ENCODE results near the gene UBR3.
A peak's percentile ranks its signal among the peaks of the same experiment; 100 is the strongest.

Gene UBR3

DNA sequence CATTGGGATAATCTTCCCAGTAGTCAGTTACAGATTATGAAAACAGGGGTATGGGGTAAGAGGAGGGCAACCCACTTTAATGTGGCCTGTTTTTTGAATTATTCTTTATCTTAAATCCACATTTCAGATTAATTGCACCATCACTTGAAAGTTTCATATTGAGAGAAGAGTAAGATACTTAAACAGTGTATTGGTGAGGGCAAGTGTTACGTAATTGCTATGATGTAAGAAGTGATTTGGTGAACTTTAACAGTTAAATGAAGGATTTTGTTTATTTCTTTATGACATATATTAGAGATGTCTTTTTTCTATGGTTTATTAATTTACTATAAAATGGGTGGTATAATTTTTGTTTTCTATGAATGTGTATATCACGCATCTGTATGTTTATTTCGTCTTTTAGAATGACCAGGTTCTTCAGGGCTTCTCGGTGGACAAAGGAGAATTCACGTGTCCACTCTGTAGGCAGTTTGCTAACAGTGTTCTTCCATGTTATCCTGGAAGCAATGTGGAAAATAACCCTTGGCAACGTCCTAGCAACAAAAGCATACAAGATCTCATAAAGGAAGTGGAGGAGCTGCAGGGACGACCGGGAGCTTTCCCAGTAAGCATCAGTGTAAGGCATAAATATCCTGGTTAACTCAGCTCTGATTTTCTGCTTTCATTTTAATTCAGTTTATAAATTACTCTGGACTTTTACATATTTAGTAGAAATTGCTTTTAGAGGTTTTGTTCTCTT lies 179.5 kb downstream of the UBR3 start:
- DNase-seq, result no peak

DNA sequence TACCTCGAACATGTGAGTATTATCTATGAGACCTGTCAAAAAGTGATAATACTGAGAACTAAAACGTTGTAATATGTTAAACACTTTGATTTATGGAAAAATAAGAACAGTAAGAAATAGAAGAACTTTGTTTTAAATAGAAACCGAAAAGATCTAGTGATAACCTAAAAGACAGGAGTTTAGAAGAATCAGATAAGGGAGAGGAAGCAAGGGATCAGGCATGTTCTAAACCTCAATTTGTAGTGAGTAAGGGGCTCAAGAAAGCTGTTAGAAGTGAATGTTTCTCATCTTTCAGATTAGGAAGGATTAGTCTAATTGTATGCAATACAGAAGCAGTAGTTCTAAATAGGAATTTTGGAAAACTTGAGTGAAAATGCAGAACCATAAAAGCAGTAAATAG lies 182.0 kb downstream of the UBR3 start:
- no peak for DNase-seq

DNA sequence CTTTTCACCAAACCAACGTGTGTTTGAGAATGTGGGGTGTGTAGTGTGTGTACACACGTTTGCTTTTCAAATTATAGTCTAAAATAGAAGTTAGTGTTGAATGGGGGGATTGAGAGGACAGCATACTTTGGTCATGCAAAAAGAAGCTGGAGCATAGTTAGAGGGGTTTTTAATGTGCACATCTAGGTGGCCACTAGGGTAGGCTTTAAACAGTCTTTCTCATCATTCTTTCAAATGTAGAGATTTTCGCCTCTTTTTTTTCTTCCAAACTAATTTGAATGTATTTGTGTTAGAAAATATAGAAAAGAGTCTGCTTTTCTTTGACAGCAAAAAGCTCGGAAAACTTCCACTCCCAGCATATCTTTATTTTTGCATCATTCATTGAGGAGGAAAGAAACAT lies 185.5 kb downstream of the UBR3 start:
- no peak for DNase-seq

DNA sequence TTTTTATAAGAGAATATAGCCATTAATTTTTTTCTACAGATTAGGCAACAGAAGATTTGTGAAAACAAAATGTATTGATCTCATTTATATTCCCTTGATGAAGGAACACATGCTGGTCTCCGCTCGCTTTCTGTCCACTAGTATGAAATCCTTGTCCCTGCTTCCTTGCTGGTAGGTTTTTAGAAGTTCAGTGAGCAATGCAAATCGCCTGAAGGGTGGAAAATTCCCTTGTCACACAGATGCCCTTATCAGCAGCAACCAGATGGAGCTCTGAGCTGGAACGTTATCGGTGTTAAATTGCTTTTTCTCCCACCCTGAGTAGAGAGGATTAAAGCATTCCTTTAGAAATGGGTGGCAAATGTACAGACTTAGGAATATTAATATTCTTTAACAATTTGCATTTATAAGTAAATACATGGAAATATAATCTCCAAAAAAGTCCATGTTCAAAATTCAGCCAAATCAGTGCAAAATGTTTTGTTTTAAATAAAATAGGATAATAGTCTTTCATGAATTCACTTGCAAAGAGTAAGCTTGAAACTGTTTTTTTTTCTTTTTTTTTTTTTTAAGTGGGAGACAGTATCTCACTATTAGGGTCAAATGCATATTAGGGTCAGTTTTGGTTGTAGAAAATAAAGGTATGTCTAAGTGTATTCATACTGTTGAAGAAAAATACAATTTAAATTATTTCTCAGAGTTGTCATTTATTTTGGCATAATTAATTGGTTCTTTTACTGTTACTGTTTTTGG lies 186.7 kb downstream of the UBR3 start:
- no peak for DNase-seq

DNA sequence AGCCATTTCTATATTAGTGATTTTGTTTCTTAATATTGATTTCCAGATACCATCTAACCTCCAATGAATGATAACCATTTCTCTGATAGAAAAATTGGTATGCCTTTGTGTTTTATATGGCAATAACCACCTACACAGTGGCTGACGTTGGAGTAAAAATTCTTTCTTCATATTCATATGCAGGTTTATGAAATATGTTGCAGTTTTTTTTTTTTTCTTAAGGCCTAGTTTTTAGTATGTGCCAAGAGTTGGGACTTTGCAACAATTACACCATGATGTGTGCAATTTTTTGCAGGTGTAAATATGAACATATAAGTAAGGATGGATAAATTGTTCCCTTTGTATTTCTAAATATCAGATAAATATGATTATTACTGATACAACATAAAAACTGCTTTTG lies 187.5 kb downstream of the UBR3 start:
- DNase-seq, result no peak

DNA sequence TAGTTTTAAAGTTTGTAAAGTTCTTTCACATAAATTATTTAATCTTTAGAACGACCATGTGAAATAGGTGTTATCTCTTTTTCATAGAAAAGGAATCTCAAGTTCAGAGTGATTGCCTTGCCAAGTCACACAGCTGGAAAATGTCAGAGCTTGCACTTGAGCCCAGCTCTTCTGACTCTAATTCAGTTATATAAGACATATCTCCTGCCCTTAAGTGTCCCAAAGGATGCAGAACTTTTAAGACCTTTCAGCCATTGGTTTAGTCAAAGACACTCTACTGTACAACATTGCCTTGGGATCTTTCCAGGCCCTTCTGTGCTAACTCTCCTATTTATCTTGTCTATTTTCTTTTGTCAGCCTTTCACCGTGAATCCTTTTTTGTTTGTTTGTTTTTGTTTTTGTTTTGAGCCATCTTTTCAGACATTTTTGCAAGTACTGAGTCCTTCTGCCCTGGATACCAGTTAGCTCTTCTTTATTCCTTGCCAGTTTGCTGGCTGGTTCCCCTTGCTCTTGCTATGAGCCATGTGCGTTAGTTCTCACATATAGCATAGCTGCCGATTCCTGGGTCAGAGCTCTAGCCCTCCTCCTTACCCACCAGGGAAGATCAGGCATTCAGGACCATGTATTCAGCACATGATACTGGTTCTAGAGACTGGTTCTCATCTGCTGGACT lies 190.7 kb downstream of the UBR3 start:
- DNase-seq, result no peak

DNA sequence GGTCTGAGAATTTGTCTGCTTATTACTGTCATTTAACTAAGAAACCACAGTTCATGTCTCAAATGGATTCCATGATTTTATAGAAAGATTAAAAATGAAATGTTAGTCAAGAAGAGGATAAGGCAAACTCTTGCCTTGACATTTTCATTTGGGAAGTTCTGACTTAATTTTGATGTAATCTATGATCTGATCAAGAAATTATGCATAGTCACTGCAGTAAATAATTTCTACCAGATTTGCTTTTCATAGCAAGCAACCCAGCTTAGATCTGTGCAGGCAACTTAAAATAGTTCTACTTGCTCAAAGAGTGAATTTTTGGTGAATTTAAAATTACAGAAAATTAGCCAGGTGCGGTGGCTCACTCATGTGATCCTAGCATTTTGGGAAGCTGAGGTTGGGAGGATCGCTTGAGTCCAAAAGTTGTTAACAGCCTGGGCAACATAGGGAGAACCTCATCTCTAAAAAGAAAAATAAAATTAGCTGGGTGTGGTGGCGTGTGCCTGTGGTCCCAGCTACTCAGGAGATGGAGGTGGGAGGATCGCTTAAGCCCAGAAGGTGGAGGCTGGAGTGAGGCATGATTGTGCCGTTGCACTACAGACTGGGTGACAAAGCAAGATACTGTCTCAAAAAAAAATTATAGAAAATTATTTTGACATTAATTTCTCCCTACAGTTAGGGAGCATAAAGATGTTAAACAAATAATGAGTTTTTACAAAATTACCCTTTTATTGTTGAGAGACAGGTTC lies 192.0 kb downstream of the UBR3 start:
- DNase-seq, result no peak

DNA sequence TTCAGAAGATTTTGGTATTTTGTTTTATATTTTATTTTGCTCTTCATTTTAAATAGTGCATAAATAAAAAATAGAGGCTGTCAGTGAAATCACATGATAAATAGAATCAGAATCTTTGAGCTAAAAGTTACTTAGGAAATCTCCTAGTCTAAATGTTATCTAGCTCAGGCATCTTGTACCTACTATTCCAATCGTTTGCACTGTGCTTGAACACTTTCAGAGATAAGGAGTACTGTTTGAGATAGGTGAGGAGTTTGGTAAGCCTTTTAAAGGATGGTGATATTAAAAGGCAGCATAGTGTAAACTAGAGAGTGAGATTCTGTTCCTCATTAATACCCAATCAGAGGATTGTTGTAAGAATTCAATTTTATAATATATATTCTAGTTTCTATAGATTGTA lies 193.5 kb downstream of the UBR3 start:
- DNase-seq, result no peak

DNA sequence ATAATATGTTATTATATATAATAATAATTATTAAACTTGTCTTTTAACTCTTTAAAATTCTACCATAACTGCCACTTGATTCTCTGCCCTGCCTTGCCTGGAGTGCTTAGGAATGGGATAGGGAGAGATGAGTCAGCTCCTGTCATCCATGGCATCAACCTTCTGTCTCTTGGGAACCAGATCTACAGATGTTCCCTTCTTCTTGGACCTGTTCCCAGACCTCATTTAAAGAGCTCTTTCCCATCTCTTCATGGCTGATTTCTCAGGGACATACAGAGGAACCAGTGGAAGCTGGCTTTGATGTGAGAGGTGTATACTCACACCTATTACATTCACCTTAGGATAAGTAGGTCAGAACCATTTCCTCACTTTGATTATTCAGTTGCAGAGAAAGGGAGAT lies 195.4 kb downstream of the UBR3 start:
- DNase-seq, result peak in 1 of 2 experiments; percentile 10

DNA sequence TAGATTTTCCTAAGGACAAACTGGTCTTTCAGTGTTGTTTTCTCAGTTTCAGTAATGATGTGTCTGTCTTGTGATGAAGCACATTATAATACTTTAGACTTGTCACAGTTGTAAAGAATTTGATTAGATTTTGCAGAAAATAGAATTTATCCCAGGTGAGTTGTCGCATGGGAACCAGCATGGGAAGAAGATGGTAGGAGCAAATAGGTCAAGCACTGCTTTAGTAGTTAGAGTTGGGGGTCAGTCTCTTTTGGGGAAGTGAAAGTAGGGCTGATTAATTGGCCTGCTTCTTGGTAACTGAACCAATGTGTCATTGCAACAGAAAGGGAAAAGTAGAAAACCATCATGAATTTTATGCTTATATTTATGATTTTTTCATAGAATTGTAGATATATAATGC lies 197.5 kb downstream of the UBR3 start:
- no peak for DNase-seq

DNA sequence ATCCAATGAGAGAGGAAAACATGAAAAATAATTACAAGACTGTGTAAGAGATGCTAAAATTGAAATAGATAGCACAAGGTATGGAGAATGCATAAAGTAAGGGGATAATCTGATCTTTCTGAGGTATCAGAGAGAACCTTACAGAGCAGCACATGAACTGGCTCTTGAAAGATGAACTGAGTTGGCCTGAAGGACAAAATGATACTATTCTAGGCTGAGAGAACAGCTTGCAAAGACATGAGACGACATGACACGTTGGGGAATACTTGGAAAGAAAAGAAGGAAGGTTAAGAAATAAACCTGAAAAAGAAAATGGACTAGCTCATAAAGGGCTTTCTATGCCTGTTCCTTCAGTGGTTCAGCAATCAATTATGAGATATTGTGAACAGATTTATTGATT lies 198.0 kb downstream of the UBR3 start:
- no peak for DNase-seq

DNA sequence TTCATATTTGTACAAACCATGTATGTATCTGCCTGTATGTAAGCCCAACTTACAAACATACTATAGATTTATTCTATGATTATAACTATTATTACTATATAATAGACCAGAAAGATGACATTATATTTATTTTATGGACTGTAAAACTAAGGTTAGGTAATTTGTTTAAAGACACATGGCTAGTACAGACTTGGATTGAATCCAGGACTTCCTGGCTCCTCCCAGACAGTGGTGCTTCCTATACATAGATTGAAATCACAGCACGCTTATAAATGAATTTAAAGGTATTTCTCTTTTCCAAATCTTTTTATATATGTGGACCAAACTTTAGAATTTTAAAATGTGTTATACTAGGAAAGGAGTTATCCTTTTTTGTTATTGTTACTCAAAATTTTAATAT lies 199.1 kb downstream of the UBR3 start:
- DNase-seq, result no peak

DNA sequence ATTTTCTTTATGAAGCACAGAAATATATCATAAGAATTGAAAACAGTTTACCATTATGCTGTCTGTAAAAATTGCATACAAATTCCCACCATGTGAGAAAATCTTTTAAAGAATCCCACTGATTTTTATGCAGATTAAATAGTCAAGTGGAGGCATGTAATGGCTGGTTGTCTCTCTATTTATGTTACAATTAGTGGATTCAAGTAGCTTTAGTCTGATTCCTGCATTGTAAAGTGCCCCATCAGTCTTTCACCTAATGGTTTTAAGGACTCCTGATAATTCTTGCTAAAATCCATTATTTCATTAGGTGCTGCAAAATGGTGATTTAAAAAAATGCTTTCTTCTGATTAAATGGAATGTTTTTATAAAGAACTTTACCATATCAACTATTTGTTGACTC lies 202.3 kb downstream of the UBR3 start:
- DNase-seq, result no peak

DNA sequence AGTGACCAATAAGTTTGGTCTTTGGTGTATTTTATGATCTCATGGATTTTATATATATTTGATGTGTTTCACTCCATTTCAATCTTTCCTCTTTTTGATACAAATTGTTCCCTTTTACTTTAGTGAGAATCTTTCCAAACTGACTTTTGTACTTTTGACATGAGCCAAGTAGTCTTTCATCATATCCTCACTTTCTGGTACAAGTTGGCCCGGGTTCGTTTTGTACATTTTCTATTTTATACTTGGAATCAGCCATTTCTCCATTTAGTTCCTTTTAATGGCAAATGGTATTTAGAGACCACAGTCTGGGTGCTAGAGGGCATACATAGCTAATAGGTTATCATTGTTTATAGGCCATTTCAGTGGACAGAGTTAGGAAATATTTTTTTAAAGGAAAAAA lies 202.8 kb downstream of the UBR3 start:
- DNase-seq, result no peak

DNA sequence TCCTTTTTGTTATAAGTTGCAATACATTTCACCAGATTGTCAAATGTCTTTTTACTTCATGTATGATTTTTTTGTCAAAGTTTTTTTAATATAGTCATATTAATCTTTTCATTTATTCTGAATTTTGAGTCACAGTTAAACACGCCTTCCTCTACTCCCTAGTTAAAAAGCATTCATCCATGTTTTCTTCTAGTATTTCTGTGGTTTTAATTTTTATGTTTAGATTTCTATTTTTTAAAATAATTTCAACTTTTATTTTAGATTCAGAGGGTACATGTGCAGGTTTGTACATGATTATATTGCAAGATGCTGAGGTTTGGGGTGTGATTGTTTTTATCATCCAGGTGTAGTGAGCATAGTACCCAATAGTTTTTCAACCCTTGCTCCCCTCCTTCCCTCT lies 204.0 kb downstream of the UBR3 start:
- no peak for DNase-seq

DNA sequence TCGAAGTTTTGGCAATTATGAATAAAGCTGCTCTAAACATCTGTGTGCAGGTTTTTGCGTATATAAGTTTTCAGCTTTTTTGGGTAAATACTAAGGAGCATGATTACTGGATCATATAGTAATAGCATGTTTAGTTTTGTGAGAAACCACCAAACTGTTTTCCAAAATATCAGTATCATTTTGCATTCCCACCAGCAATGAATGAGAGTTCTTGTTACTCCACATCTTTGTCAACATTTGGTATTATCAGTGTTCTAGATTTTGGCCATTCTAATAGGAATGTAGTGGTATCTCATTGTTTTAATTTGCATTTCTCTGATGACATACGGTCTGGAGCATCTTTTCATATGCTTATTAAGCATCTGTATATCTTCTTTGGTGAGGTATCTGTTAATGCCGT lies 207.3 kb downstream of the UBR3 start:
- no peak for DNase-seq

DNA sequence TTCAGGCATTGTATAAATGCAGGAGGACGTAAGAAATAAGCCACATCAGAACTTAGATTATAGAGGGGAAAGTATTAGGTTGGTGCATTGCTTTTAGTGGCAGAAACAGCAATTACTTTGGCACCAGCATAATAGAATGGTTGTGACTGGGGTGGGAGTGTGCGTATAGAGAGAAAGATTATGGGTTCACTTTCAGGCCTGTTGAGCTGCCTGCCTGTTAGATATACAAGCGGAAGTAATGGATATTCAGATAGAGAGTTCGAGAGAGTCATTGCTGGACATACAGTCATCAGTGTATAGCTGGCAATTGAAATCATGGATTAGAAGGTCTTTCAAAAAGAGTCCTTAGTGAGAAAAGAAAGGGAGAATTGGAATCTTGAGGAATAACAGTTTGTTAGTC lies 211.5 kb downstream of the UBR3 start:
- no peak for DNase-seq

DNA sequence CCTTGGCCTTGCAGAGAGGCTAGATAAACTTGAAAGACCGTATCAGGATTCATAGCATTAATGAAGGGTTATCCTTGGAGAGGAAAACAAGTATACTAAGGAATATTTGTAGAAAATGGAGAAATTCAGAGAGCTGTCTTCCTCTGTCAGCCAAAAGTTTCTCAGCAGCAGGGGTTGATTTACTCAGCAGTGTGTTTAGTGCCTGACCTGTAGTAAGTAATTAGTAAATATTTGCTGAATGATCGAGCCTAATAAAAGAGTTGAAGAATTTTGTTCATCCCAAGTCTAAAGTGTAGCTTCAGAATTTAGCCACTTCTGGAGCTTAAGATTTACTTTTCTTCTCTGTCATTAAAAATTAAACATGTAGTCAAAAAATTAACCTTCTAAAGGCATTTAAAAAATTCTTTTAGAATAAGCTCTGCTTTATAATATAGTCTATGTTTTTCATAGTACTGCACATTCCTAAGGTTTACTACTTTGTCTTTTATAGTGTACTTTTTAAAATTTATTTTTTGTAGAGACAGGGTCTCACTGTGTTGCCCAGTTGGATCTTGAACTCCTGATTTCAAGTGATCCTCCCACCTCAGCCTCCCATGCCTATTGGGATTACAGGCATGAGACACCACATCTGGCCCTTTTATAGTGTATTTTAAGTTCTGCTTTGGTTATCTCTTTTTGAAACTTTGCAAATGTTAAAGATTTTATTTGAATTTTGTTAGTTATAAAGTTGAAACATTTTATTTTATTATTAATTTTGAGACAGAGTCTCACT lies 212.3 kb downstream of the UBR3 start:
- no peak for DNase-seq

DNA sequence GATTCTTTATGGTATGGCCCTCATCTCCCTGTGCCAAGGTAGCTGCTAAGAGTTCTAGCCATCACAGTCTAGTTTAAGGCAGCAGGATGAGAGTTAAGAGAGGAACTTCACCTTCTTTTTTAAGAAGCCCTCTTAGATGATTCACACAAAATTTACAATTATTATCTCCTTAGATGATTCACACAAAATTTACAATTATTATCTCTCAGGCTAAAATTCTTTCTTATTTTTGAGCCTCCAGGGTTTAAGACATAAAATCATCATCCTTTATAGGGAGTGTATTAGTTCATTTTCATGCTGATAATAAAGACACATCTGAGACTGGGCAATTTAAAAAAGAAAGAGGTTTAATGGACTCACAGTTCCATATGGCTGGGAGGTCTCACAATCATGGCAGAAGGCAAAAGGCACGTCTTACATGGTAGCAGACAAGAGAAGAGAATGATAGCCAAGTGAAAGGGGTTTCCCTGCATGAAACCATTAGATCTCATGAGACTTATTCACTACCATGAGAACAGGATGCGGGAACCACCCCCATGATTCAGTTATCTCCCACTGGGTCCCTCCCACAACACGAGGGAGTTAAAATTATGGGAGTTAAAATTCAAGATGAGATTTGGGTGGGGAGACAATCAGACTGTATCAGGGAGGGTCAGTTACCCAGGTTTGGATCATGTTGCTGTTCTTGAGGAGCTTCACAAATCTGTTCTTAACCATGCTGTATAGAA lies 217.7 kb downstream of the UBR3 start:
- DNase-seq, result no peak

DNA sequence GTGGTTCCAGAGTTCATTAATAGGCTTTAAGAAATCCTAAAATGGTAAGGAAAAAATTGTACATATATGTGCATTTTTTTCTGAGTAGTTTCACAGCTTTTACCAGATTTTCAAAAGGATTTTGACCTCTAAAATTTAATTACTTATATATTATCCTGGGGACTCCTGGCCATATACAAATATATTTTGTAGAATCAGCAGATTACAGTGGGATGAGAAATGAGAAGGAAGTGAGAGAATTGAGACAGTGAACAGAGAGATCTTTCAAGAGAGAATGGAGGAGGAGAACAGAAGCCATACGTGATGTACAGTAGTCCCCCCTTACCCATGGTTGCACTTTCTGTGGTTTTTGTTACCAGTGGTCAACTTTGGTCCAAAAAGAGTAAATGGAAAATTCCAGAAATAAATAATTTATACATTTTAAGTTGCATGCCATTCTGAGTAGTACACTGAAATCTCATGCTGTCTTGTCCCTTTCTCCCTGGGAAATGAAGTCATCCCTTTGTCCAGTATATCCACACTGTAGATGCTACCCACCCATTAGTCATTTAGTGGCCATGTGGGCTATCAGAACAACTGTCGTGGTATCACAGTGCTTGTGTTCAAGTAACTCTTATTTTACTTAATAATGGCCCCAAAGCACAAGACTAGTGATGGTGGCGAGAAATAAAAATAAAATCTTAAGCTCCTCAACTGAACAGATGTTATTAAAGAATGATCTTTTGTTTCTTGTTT lies 220.2 kb downstream of the UBR3 start:
- no peak for DNase-seq

DNA sequence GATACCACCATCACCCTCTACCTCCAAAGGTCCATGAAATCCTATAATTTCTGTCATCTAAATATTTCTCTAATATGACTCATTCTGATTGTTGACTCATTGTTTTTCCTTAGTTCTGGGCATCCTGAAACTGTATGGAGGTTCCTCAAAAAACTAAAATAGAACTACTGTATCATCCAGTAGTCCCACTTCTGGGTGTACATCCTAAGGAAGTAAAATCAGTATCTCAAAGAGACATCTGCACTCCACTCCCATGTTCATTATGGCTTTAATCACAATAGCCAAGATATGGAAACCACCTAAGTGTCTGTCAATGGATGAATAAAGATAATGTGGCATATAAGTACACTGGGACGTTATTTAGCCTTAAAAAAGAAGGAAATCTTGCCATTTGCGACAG lies 224.9 kb downstream of the UBR3 start:
- no peak for DNase-seq
